ENCODE results near the gene COL16A1.

The COL16A1 gene

GRCh38 chr1:31677401-31677800 is 26.4 kb downstream of the COL16A1 start:
- Mint-ChIP-seq H3K4me3 (no peak overlapping the region), H3K27ac (no peak overlapping the region), H3K9me3 (no peaks in the 10 kb centered on the region), H3K4me1 (ENCODE audit: low read depth) (no peaks in the 10 kb centered on the region), H3K27me3 (peaks cover 11% of the 10 kb centered on the region), H3K36me3 (ENCODE audit: low read depth) (no peaks in the 10 kb centered on the region)
- intact Hi-C loops (cut with micrococcal nuclease) = no loop called here

- no peaks in the 10 kb centered on the region for H3K9me3 Mint-ChIP-seq
- intact Hi-C loops (cut with micrococcal nuclease) = no loop called here
- H3K4me3 Mint-ChIP-seq = no peak overlapping the region
- H3K27ac Mint-ChIP-seq = no peak overlapping the region
- no peaks in the 10 kb centered on the region for H3K36me3 Mint-ChIP-seq (ENCODE audit: low read depth)
- no peaks in the 10 kb centered on the region for H3K4me1 Mint-ChIP-seq (ENCODE audit: low read depth)
- H3K27me3 Mint-ChIP-seq = peaks cover 23% of the 10 kb centered on the region
Measured at GRCh38 chr1:31675756-31676155, 28.1 kb downstream of the COL16A1 start.

GRCh38 chr1:31675161-31675560 is 28.7 kb downstream of the COL16A1 start:
- intact Hi-C loops (cut with micrococcal nuclease) = no loop called here
- Mint-ChIP-seq H3K27ac (no peak overlapping the region), H3K36me3 (ENCODE audit: low read depth) (no peaks in the 10 kb centered on the region), H3K27me3 (peaks cover 27% of the 10 kb centered on the region), H3K4me1 (ENCODE audit: low read depth) (peaks cover 3% of the 10 kb centered on the region), H3K4me3 (no peak overlapping the region), H3K9me3 (no peaks in the 10 kb centered on the region)

- no peaks in the 10 kb centered on the region for H3K36me3 Mint-ChIP-seq (ENCODE audit: low read depth)
- H3K27me3 Mint-ChIP-seq = peaks cover 32% of the 10 kb centered on the region
- intact Hi-C loops (cut with micrococcal nuclease) = no loop called here
- H3K4me1 Mint-ChIP-seq (ENCODE audit: low read depth) = peaks cover 9% of the 10 kb centered on the region
- no peaks in the 10 kb centered on the region for H3K9me3 Mint-ChIP-seq
- H3K4me3 Mint-ChIP-seq = no peak overlapping the region
- H3K27ac Mint-ChIP-seq = no peak overlapping the region
Measured at GRCh38 chr1:31674626-31675025, 29.2 kb downstream of the COL16A1 start.

- no peak overlapping the region for H3K27ac Mint-ChIP-seq
- no peaks in the 10 kb centered on the region for H3K9me3 Mint-ChIP-seq
- intact Hi-C loops (cut with micrococcal nuclease) = no loop called here
- peaks cover 39% of the 10 kb centered on the region for H3K27me3 Mint-ChIP-seq
- H3K4me1 Mint-ChIP-seq (ENCODE audit: low read depth) = peaks cover 13% of the 10 kb centered on the region
- no peak overlapping the region for H3K4me3 Mint-ChIP-seq
- no peaks in the 10 kb centered on the region for H3K36me3 Mint-ChIP-seq (ENCODE audit: low read depth)
Measured at GRCh38 chr1:31673433-31673832, 30.4 kb downstream of the COL16A1 start.

GRCh38 chr1:31672986-31673385 is 30.8 kb downstream of the COL16A1 start:
- H3K4me1 Mint-ChIP-seq (ENCODE audit: low read depth) = peaks cover 13% of the 10 kb centered on the region
- H3K27me3 Mint-ChIP-seq = peaks cover 42% of the 10 kb centered on the region
- intact Hi-C loops (cut with micrococcal nuclease) = no loop called here
- no peak overlapping the region for H3K4me3 Mint-ChIP-seq
- H3K36me3 Mint-ChIP-seq (ENCODE audit: low read depth) = no peaks in the 10 kb centered on the region
- H3K27ac Mint-ChIP-seq = no peak overlapping the region
- H3K9me3 Mint-ChIP-seq = no peaks in the 10 kb centered on the region

- Mint-ChIP-seq H3K9me3 (no peaks in the 10 kb centered on the region), H3K4me1 (ENCODE audit: low read depth) (peaks cover 13% of the 10 kb centered on the region), H3K27me3 (peaks cover 45% of the 10 kb centered on the region), H3K4me3 (no peak overlapping the region), H3K36me3 (ENCODE audit: low read depth) (no peaks in the 10 kb centered on the region), H3K27ac (no peak overlapping the region)
- intact Hi-C loops (cut with micrococcal nuclease) = no loop called here
Measured at GRCh38 chr1:31671561-31672201, 32.1 kb downstream of the COL16A1 start.

GRCh38 chr1:31671147-31671546 is 32.7 kb downstream of the COL16A1 start:
- intact Hi-C loops (cut with micrococcal nuclease) = no loop called here
- Mint-ChIP-seq H3K4me3 (no peak overlapping the region), H3K27ac (no peak overlapping the region), H3K27me3 (peaks cover 45% of the 10 kb centered on the region), H3K9me3 (no peaks in the 10 kb centered on the region), H3K4me1 (ENCODE audit: low read depth) (peaks cover 18% of the 10 kb centered on the region), H3K36me3 (ENCODE audit: low read depth) (no peaks in the 10 kb centered on the region)

- Mint-ChIP-seq H3K4me3 (no peak overlapping the region), H3K27me3 (peaks cover 47% of the 10 kb centered on the region), H3K4me1 (ENCODE audit: low read depth) (peaks cover 18% of the 10 kb centered on the region), H3K9me3 (no peaks in the 10 kb centered on the region), H3K27ac (no peak overlapping the region), H3K36me3 (ENCODE audit: low read depth) (no peaks in the 10 kb centered on the region)
- intact Hi-C loops (cut with micrococcal nuclease) = no loop called here
Measured at GRCh38 chr1:31670593-31670964, 33.2 kb downstream of the COL16A1 start.

- H3K36me3 Mint-ChIP-seq (ENCODE audit: low read depth) = no peaks in the 10 kb centered on the region
- peaks cover 18% of the 10 kb centered on the region for H3K4me1 Mint-ChIP-seq (ENCODE audit: low read depth)
- H3K27me3 Mint-ChIP-seq = peaks cover 46% of the 10 kb centered on the region
- no peak overlapping the region for H3K4me3 Mint-ChIP-seq
- no peaks in the 10 kb centered on the region for H3K9me3 Mint-ChIP-seq
- intact Hi-C loops (cut with micrococcal nuclease) = loop anchor here (10.0 kb wide), 1 partner anchor 295 kb away; no protein-coding TSS in a partner anchor
- H3K27ac Mint-ChIP-seq = no peak overlapping the region
Measured at GRCh38 chr1:31669786-31670592, 33.8 kb downstream of the COL16A1 start.

GRCh38 chr1:31669433-31669785 is 34.4 kb downstream of the COL16A1 start:
- Mint-ChIP-seq H3K36me3 (ENCODE audit: low read depth) (no peaks in the 10 kb centered on the region), H3K27ac (no peak overlapping the region), H3K4me3 (no peak overlapping the region), H3K4me1 (ENCODE audit: low read depth) (peaks cover 18% of the 10 kb centered on the region), H3K9me3 (no peaks in the 10 kb centered on the region), H3K27me3 (peaks cover 49% of the 10 kb centered on the region)
- intact Hi-C loops (cut with micrococcal nuclease) = loop anchor here (10.0 kb wide), 1 partner anchor 295 kb away; no protein-coding TSS in a partner anchor

GRCh38 chr1:31668303-31668883 is 35.4 kb downstream of the COL16A1 start:
- no peaks in the 10 kb centered on the region for H3K9me3 Mint-ChIP-seq
- intact Hi-C loops (cut with micrococcal nuclease) = loop anchor here (10.0 kb wide), 1 partner anchor 296 kb away; no protein-coding TSS in a partner anchor
- no peak overlapping the region for H3K4me3 Mint-ChIP-seq
- no peak overlapping the region for H3K27ac Mint-ChIP-seq
- H3K36me3 Mint-ChIP-seq (ENCODE audit: low read depth) = no peaks in the 10 kb centered on the region
- peaks cover 50% of the 10 kb centered on the region for H3K27me3 Mint-ChIP-seq
- peaks cover 18% of the 10 kb centered on the region for H3K4me1 Mint-ChIP-seq (ENCODE audit: low read depth)

GRCh38 chr1:31667065-31667785 is 36.6 kb downstream of the COL16A1 start:
- no peaks in the 10 kb centered on the region for H3K36me3 Mint-ChIP-seq (ENCODE audit: low read depth)
- intact Hi-C loops (cut with micrococcal nuclease) = loop anchor here (10.0 kb wide), 1 partner anchor 298 kb away; no protein-coding TSS in a partner anchor
- H3K4me1 Mint-ChIP-seq (ENCODE audit: low read depth) = peaks cover 18% of the 10 kb centered on the region
- peaks cover 55% of the 10 kb centered on the region for H3K27me3 Mint-ChIP-seq
- no peak overlapping the region for H3K27ac Mint-ChIP-seq
- H3K9me3 Mint-ChIP-seq = no peaks in the 10 kb centered on the region
- no peak overlapping the region for H3K4me3 Mint-ChIP-seq
